HG02759 (cell line): Measurements from ENCODE around the gene PPP1R15A.
"Not testable (repeated sequence)": the region's sequence is repeated elsewhere in the genome, so short reads cannot be mapped to it uniquely, and the experiment has no call there.

ENCODE experiments used
- ATAC-seq: cut with Tn5 transposase; IDR thresholded peaks from one replicate; pipeline ENCODE4 v1.9.1; 2021; ENCODE audit warnings: mild to moderate bottlenecking, moderate library complexity; ENCODE audit not compliant: unreplicated experiment

PPP1R15A gene

DNA sequence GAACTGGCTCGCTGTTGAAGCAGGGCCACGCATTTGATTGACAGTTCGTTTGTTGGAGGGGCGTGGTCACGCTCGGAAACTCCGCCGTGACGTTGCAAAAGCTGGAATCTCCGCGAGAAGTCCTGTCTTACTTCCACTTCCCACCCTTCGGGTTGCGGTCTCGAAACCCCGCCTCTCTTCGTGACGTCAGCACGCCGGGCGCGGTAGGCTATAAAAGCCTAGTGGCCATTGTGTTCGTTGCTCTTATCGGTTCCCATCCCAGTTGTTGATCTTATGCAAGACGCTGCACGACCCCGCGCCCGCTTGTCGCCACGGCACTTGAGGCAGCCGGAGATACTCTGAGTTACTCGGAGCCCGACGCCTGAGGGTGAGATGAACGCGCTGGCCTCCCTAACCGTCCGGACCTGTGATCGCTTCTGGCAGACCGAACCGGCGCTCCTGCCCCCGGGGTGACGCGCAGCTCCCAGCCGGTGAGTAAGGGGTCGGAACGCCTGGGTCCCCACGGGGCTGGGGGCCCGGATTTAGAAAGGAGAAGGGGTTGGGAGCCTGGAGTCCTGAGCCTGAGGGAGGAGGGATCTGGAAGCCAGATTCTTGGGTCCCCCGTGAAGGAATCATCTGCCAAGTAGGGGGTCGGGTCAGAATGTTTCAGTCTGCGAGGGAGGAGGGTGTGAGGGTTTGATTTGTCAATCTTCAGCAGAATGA, at the start of gene PPP1R15A:
TSS of gene PPP1R15A (plus strand) at position 240 of the 702 bp plus-strand sequence. CDS start 813 bp downstream, outside the sequence.
- ATAC-seq, result peak; percentile 49

GRCh38 chr19:48822514-48822913, 49.7 kb upstream of the PPP1R15A start:
- ATAC-seq, result no peak

- ATAC-seq, result no peak
These were observed 45.6 kb upstream of the PPP1R15A start for GRCh38 chr19:48826606-48827020.

- ATAC-seq, result no peak
These were observed 42.1 kb upstream of the PPP1R15A start for GRCh38 chr19:48830088-48830487.

DNA sequence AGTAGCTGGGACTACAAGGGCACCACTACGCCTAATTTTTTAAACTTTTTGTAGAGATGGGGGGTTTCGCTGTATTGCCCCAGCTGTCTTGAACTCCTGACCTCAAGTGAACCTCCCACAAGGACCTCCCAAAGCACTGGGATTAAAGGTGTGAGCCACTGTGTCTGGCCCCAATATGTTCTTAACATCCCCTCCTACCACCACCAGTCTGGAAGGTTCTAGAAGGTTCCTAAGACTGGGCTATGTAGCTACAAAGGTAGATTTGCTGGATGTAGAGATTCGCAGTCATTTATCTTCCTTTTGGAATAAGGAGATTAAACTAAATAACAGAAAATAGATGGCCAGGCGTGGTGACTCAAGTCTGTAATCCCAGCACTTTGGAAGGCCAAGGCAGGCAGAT, 41.3 kb upstream of the PPP1R15A start:
- no peak for ATAC-seq

- ATAC-seq, result no peak
These were observed 39.2 kb upstream of the PPP1R15A start for GRCh38 chr19:48833049-48833448.

- no peak for ATAC-seq
These were observed 38.2 kb upstream of the PPP1R15A start for GRCh38 chr19:48833977-48834376.

DNA sequence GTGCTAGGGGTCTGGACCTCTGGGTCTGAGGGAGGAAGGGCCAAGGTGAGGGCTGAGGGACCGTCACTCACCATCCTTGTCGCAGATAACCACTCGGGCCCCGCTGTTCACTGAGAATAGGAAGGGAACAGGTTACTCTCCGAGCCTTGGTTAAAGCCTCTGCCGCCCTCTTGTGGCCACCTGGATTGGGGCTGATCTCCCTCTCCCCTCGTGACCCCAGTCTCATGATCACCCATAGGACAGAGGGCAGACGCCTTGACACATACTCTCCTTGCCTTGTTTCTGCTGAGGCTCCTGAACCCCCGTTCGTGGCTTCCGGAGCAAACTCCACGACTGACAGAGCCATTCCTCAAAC, 36.5 kb upstream of the PPP1R15A start:
- ATAC-seq, result peak; percentile 78

DNA sequence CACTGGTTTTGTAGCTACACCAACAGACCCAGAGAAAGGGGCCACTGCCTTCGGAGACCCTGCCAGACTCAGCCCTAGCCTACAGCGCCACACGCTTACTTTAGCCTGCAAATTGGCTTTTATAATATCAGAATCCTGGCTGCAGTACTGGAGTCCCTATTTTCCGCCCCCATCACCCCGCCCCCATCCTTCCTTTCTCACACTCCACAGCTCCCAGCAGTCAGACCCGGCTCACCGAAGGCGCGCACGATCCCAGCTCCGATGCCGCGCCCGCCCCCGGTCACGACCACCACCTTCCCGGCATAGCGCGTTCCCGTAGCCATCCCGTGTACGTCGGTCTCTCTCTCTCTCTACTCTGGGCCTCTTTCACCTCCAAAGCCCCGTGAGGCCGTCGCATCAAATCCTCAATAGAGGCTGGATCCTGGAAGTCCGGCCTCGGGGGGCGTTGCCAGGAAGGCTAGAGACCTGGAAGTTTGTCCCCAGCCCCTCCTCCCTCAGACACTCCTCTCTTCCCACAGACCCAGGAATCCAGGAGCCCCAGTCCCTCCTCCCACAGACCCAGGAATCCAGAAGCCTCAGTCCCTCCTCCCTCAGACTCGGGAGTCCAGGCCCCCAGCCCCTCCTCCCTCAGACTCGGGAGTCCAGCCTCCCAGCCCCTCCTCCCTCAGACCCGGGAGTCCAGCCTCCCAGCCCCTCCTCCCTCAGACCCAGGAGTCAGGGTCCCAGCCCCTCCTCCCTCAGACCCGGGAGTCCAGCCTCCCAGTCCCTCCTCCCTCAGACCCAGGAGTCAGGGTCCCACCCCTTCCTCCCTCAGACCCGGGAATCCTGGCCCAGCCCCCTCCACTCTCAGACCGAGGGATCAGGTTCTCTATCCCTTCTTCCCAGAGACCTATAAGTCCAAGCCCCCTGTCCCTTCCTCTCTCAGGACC, 35.9 kb upstream of the PPP1R15A start, which contains the start of gene HSD17B14:
TSS of gene HSD17B14 (minus strand) at position 403 of the 929 bp plus-strand sequence. CDS start at position 323, 80 bp downstream.
- ATAC-seq, result no peak

DNA sequence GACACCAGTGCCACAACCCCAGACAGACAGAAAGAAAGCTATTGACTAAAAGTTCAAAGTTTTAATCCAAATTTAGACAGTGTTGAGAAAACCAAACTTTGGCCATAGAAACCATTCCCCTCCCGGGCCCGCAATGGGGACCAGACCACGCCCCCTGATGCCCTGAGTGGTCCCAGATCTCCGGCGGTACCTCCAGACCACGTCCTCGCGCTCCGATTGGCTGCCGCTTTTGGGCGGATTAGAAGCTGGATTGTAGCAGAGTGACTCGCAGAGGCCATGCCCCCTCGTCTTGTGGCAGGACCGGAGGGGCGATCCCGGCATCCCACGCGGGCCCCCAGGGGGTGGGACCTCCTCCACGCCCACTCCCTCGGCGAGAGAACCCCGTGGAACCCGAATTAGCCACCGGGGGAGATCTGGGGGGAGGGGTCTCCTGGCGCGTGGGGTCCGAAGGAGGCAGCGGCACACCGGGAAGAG, 35.1 kb upstream of the PPP1R15A start:
- ATAC-seq, result peak; percentile 64

DNA sequence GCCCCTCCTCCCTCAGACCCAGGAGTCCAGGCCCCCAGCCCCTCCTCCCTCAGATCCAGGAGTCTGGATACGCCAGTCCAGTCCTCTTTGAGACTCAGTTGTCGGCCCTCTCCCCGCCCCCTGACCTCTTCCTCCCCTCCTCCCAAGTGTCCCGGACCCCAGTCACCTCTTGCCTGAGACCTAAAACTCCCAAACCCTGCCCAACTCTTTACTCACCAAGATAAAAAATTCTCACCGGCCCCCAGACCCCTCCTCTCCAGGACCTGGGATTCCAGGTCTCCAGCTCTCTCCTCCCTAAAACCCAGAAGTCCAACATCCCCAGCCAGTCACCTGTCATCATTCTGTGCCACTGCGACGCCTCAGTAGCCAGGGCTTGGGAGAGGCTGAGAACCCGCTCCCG, 34.5 kb upstream of the PPP1R15A start:
- no peak for ATAC-seq

DNA sequence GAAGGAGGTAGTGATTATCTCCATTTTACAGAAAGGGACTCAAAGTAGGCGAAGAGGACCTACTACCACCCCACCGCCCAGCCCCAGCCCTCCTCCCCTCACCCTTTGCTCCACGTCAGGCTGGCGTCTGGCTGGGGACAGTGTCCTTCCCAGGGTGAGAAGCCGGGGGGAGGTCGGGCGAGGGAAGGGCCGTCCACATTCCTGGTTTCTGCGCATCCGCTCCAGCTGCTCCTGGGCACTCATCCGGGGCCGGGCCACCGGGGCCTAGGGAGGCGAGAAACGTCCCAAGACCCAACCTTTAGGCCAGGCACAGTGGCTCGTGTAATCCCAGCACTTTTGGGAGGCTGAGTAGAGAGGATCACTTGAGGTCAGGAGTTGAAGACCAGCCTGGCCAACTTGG, 31.2 kb upstream of the PPP1R15A start:
- ATAC-seq, result no peak

DNA sequence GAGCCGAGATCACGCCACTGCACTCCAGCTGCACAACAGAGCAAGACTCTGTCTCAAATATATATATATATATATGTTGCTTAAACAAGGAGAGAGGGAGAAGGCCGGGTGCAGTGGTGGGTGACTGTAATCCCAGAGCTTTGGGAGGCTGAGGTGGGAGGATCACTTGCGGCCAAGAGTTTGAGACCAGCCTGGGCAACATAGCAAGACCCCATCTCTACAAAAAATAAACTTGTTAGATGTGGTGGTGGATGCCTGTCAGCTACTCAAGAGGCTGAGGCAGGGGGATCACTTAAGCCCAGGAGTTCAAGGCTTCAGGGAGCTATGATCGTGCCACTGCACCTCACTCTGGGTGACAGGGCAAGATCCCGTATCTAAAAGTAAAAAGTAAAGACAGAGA, 30.6 kb upstream of the PPP1R15A start:
- no peak for ATAC-seq

DNA sequence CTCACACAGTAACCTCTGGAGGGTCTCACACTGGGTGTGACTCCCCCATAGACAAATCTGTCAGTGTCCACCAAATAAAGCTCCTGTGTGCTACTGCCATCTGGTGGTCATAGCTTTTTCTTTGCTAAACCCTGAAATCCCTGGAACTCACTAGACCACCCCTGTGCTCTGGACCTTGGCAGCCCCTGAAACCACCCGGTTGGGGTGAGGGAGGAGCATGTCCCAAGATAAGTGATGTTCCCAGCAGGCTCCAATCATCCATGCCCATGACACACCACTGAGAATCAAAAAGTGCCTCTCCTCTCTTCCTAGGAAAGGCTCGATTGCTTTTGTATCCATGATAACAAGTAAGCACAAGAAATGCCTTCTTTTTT, 29.4 kb upstream of the PPP1R15A start:
- no peak for ATAC-seq

GRCh38 chr19:48844472-48844871, 27.7 kb upstream of the PPP1R15A start:
- ATAC-seq, result no peak

DNA sequence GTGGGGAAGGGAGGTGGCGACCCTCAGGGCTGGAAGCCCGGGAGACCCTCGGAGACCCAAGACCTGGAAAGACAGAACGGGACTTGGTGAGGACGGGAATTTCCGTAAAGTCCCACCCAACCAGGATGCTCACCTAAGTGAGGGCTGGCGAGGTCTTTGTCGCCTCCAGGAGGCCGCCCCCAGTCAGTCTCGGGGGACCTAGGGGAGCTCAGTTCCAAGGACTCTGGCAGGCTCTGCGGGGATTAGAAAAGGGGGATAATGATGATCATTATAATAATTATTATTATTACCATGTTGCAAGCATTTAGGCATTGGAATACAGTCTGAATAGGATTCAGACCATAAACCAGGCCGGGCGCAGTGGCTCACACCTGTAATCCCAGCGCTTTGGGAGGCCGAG, 26.8 kb upstream of the PPP1R15A start:
- ATAC-seq, result no peak

- not testable (repeated sequence) for ATAC-seq
These were observed 25.6 kb upstream of the PPP1R15A start for GRCh38 chr19:48846659-48847058.

DNA sequence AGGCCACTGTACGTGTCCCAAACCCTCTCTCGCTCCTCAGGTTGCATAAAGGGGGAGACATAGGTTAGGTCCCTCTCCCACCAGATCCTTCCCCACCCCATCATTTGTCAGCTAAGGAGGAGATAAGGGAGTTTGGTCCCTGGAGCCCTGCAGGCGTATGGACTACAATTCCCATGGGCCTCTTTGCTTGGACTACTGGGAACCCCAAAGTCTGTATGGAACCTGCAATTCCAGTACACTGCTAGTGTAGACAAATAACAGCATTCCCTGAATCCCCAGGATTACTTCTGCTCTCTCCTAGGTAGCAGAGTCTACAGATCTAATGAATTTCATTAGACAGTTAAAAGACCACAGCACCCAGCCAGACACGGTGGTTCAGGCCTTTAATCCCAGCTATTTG, 19.9 kb upstream of the PPP1R15A start:
- ATAC-seq, result no peak

DNA sequence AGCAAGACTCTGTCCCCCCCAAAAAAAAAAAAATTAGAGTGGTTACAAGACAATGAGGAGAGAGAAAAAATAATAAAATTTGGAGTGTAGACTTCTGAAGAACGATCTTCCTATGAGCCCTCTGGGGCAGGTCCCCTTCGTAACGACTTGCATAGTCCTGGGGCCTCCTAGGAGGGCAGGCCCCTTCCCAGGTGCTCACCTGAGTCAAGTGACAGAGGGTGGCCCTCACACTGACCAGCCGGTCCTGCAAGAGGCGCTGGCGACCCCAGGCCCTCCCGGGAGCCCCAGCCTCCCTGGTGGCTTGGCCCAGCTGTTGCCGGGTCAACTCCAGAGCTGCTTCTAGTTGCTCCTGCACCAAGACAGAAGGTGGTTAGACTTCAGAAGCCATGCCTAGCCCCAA, 18.7 kb upstream of the PPP1R15A start:
- no peak for ATAC-seq

DNA sequence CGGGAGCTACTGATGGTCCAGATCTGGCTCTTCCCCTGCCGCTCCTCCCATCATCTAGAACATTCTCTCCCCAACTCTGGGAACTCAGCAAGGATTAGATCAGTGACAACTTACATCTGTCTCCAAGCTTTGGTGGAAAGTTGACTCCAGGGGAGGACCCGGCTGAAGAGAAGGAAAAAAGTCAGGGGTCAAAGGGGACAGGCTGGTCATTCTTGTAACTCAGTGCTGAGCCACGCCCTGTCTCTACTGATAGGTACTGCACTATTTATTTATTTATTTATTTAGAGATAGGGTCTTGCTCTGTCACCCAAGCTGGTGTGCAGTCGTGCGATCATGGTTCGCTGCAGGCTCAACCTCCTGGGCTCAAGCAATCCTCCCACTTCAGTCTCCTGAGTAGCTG, 18.1 kb upstream of the PPP1R15A start:
- no peak for ATAC-seq

DNA sequence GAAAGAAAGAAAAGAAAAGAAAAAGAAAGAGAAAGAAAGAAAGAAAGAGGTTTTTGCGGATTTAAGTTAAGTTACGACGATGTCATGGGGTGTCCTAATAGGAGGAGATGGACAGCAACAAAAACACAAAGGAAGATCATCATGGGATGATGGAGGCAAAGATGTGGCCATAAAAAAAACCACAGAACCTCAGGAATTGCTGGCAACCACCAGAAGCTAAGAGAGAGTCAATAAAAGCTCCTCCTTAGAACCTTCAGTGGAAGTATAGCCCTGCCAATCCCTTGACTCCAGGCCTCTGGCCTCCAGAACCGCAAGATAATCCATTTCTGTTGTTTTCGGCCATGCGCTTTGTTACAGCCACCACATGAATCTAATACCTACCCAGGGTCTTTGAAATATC, 15.3 kb upstream of the PPP1R15A start:
- ATAC-seq, result no peak
